Measurements from ENCODE around the gene FBXO38.

FBXO38 gene

DNA sequence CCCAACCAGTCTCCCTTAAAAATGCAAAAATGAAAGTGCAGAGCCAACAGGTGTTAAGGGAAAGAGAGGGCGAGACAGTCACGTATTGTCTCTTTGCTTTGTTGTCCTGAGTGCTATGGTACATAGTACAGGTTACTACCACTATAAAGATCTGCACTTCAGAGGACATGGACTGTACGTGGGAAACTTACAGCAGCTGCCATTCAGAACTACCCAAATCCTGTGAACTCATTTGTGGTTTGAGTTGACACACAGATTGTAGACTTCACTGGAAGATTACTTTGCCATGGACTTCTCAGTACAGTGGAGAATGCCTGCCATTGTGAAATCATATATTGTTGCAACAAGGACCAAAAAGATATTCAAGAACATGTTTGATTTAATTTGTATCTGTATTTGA lies 34.8 kb downstream of the FBXO38 start:
- TF ChIP-seq, protein P1, sequence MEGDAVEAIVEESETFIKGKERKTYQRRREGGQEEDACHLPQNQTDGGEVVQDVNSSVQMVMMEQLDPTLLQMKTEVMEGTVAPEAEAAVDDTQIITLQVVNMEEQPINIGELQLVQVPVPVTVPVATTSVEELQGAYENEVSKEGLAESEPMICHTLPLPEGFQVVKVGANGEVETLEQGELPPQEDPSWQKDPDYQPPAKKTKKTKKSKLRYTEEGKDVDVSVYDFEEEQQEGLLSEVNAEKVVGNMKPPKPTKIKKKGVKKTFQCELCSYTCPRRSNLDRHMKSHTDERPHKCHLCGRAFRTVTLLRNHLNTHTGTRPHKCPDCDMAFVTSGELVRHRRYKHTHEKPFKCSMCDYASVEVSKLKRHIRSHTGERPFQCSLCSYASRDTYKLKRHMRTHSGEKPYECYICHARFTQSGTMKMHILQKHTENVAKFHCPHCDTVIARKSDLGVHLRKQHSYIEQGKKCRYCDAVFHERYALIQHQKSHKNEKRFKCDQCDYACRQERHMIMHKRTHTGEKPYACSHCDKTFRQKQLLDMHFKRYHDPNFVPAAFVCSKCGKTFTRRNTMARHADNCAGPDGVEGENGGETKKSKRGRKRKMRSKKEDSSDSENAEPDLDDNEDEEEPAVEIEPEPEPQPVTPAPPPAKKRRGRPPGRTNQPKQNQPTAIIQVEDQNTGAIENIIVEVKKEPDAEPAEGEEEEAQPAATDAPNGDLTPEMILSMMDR (IDR thresholded peaks at IDR 0.05): no peak

DNA sequence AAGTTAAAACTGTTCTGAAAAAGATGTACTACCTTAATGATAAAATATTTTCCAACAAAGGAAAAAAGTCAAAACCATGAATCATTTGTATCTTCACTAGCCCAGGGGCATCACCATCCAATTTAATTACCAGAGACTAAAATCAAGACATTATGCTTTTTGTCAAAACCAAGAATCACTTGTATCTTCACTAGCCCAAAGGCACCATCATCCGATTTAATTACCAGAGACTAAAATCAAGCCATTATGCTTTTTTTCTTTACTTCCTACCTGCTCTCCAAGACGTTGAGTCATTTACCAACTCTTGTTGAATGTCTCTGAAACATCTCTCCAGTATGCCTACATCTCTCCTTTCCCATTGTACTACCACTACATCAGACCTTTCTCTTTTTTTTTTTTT lies 37.9 kb downstream of the FBXO38 start:
- TF ChIP-seq, protein P1 (IDR thresholded peaks at IDR 0.05): no peak

GRCh38 chr5:148425808-148426207 lies 42.0 kb downstream of the FBXO38 start:
- TF ChIP-seq, protein P1 (IDR thresholded peaks at IDR 0.05): no peak

GRCh38 chr5:148426514-148426913 lies 42.8 kb downstream of the FBXO38 start:
- TF ChIP-seq, protein P1 (IDR thresholded peaks at IDR 0.05): no peak

DNA sequence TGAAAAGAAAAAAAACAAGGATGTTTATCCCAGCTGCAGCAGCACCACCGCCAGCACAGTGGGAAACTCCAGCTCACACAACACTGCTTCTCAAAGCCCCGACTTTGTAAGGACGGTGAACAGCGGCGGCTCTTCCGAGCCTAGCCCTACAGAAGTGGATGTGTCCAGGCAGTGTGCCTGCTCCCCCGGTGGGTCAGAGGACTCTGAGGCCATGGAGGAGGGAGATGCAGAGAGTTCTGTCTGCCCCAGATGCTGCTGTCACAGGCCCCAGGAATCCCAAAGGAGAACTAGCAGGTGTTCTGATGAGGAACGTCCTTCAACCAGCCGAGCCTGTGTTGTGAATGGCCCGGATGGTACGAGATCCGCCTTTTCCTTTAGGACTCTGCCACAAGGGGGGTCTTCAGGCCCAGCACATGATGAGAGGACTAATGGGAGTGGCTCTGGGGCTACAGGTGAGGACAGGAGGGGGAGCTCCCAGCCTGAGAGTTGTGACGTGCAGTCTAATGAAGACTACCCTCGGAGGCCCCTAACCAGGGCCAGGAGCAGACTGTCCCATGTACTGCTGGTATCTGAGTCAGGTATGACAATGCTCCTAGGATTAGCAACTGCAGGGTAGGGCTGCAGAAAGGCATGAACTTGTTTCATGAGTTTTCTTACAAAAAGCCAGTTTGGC lies 43.7 kb downstream of the FBXO38 start:
- TF ChIP-seq, protein P1 (IDR thresholded peaks at IDR 0.05): no peak

GRCh38 chr5:148428848-148429247 lies 45.1 kb downstream of the FBXO38 start:
- TF ChIP-seq, protein P1 (IDR thresholded peaks at IDR 0.05): no peak

DNA sequence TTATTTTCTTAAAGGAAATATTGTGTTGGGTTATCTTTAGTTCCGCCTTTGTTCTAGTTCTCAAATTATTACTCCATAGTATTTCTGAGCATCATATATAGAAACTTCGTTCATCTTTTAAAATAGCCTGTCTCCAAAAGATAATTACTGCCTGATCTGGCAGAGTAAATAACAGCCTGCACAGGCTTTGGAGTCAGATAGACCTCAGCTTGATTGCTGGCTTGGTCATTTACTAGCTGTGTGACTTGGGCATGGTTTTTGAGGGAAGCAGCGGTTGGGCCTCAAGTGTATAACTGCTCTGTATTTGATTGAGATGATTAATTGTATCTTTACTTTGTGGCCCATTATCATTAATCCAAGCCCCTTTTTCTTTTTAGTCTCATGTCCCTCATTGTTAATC lies 50.1 kb downstream of the FBXO38 start:
- TF ChIP-seq, protein P1 (IDR thresholded peaks at IDR 0.05): no peak

- TF ChIP-seq, protein P1 (IDR thresholded peaks at IDR 0.05): no peak
Measured at GRCh38 chr5:148436029-148436428, 52.3 kb downstream of the FBXO38 start.
